ENCODE measurements around the gene CRB2.

The CRB2 gene

DNA sequence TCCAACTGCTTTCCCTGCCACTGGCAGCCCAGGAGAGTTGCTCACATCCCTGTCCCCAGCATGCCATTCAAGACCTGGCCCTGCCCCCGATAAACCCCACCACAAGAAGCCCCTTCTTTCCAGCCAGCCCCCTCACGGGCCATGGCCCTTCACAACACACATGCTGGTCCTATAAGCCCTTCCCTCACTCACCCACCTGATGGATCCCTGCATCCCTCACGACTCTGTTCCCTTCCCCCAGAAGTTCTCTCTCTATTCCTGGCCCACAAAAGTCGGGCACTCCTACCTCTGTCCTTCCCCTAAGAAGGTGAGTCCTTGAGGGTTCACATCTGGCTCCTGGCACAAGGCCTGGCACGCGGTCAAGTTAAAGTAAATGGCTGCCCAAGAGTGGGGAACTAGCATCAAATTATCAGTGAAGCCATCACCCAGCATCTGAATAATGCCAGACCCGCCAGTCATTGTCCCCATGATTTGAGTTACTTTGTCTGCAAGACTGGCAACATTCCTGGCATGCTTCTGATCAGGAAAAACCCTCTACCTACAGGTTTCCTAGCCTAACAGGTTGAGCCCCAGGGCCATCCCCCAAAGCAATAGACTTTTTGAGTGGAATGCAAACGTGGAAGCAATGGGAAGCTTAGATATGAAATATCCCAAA, 65.9 kb downstream of the CRB2 start:
- Histone ChIP-seq H3K4me3 (ENCODE audit: low read length) (no peak overlapping the region), H3K27me3 (replicated peaks; ENCODE audit: insufficient read depth, low read length) (no peaks in the 10 kb centered on the region), H3K9me2 (replicated peaks; ENCODE audit: insufficient read depth, low read length) (no peaks in the 10 kb centered on the region), H3K4me1 (ENCODE audit: low read length) (peaks cover 9% of the 10 kb centered on the region), H3K36me3 (replicated peaks; ENCODE audit: insufficient read depth, low read length) (no peaks in the 10 kb centered on the region), H2AFZ (ENCODE audit: low read length) (no peak overlapping the region), H4K20me1 (ENCODE audit: insufficient read depth, low read length) (no peaks in the 10 kb centered on the region), H3K9me3 (replicated peaks; ENCODE audit: insufficient read depth, low read length) (no peaks in the 10 kb centered on the region), H3F3A (ENCODE audit: insufficient read depth, low read length) (peaks cover 9% of the 10 kb centered on the region; the same call in 1 of the 2 replicates), H3K79me2 (ENCODE audit: low read length) (no peaks in the 10 kb centered on the region), H3K9ac (ENCODE audit: low read length) (no peak overlapping the region), H3K4me2 (ENCODE audit: low read depth, low read length) (no peak overlapping the region), H3K27ac (ENCODE audit: low read length) (no peak overlapping the region)
- TF ChIP-seq, protein P1, sequence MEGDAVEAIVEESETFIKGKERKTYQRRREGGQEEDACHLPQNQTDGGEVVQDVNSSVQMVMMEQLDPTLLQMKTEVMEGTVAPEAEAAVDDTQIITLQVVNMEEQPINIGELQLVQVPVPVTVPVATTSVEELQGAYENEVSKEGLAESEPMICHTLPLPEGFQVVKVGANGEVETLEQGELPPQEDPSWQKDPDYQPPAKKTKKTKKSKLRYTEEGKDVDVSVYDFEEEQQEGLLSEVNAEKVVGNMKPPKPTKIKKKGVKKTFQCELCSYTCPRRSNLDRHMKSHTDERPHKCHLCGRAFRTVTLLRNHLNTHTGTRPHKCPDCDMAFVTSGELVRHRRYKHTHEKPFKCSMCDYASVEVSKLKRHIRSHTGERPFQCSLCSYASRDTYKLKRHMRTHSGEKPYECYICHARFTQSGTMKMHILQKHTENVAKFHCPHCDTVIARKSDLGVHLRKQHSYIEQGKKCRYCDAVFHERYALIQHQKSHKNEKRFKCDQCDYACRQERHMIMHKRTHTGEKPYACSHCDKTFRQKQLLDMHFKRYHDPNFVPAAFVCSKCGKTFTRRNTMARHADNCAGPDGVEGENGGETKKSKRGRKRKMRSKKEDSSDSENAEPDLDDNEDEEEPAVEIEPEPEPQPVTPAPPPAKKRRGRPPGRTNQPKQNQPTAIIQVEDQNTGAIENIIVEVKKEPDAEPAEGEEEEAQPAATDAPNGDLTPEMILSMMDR (IDR thresholded peaks at IDR 0.05; ENCODE audit: low read length) = no peak
- no peak for TF ChIP-seq EZH2phosphoT487 (IDR thresholded peaks at IDR 0.05; ENCODE audit: low read length)
- TF ChIP-seq EZH2 (optimal IDR thresholded peaks at IDR 0.05; ENCODE audit: low read depth, low read length) = no peak
- DNase-seq = no peak

DNA sequence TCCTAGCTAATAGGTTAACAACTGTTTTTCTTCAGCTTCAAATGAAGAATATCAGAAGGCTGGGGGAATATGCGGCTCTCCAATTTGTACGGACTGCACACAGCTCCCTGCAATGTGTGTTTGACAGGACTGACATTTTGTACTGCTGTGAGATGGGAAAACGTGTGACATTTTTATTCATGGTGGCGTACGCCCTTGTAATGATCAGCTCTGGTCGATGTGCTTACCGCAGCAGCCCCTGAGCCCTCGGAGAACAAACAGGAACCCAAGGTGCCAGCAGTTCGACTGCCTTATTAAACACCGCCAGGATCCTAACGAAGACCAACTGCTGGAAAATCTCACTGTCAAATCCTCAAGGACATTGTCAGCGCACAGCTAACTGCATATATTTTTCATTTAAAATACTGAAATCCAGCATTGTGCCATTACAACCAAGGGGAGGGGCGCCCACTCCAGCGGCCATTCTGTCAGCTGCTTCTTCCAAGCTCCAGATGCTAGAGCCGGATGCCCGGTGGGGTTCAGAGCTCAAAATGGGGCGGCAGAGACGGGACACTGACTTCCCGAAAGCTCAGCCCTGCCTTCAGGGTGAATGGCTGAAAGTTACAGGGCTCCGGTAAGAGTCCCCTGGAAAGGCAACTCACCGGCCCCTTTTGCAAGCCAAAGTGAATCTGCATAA, 66.8 kb downstream of the CRB2 start:
- no peaks in the 10 kb centered on the region for H3K79me2 ChIP-seq (ENCODE audit: low read length)
- H3K27me3 ChIP-seq (replicated peaks; ENCODE audit: insufficient read depth, low read length) = no peaks in the 10 kb centered on the region
- peaks cover 9% of the 10 kb centered on the region; the same call in 1 of the 2 replicates for H3F3A ChIP-seq (ENCODE audit: insufficient read depth, low read length)
- no peak for DNase-seq
- no peak overlapping the region for H3K27ac ChIP-seq (ENCODE audit: low read length)
- H3K36me3 ChIP-seq (replicated peaks; ENCODE audit: insufficient read depth, low read length) = no peaks in the 10 kb centered on the region
- TF ChIP-seq EZH2 (optimal IDR thresholded peaks at IDR 0.05; ENCODE audit: low read depth, low read length) (no peak), EZH2phosphoT487 (IDR thresholded peaks at IDR 0.05; ENCODE audit: low read length) (no peak)
- TF ChIP-seq, protein P1 (IDR thresholded peaks at IDR 0.05; ENCODE audit: low read length) = no peak
- H3K9me2 ChIP-seq (replicated peaks; ENCODE audit: insufficient read depth, low read length) = no peaks in the 10 kb centered on the region
- H3K4me1 ChIP-seq (ENCODE audit: low read length) = peaks cover 17% of the 10 kb centered on the region
- no peak overlapping the region for H3K4me3 ChIP-seq (ENCODE audit: low read length)
- H3K9ac ChIP-seq (ENCODE audit: low read length) = no peak overlapping the region
- no peaks in the 10 kb centered on the region for H4K20me1 ChIP-seq (ENCODE audit: insufficient read depth, low read length)
- no peak overlapping the region for H3K4me2 ChIP-seq (ENCODE audit: low read depth, low read length)
- no peaks in the 10 kb centered on the region for H3K9me3 ChIP-seq (replicated peaks; ENCODE audit: insufficient read depth, low read length)
- no peak overlapping the region for H2AFZ ChIP-seq (ENCODE audit: low read length)

DNA sequence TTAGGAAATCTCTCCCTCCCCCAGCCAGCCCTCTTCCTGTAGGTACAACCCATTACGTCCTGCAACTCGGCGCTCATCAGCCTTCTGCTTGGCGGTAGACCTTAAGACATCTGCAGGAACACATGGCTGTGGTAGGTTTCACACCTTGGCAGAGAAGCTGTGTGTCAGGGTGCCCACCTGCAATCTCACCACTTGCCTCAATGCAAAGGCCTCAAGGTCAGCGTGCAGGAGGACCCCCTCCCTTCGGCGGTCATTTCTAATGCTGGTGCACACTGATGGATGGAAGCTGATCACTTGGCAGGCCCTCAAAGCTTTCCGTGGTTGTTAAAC, 67.3 kb downstream of the CRB2 start:
- no peak for DNase-seq
- no peaks in the 10 kb centered on the region for H4K20me1 ChIP-seq (ENCODE audit: insufficient read depth, low read length)
- no peaks in the 10 kb centered on the region for H3K79me2 ChIP-seq (ENCODE audit: low read length)
- H3K4me2 ChIP-seq (ENCODE audit: low read depth, low read length) = no peak overlapping the region
- H3K9me2 ChIP-seq (replicated peaks; ENCODE audit: insufficient read depth, low read length) = no peaks in the 10 kb centered on the region
- no peak overlapping the region for H3K27ac ChIP-seq (ENCODE audit: low read length)
- H3K36me3 ChIP-seq (replicated peaks; ENCODE audit: insufficient read depth, low read length) = no peaks in the 10 kb centered on the region
- TF ChIP-seq EZH2phosphoT487 (IDR thresholded peaks at IDR 0.05; ENCODE audit: low read length) (no peak), EZH2 (optimal IDR thresholded peaks at IDR 0.05; ENCODE audit: low read depth, low read length) (no peak)
- TF ChIP-seq, protein P1 (IDR thresholded peaks at IDR 0.05; ENCODE audit: low read length) = no peak
- peaks cover 9% of the 10 kb centered on the region; the same call in 1 of the 2 replicates for H3F3A ChIP-seq (ENCODE audit: insufficient read depth, low read length)
- no peak overlapping the region for H3K9ac ChIP-seq (ENCODE audit: low read length)
- H3K4me3 ChIP-seq (ENCODE audit: low read length) = no peak overlapping the region
- peaks cover 18% of the 10 kb centered on the region for H3K4me1 ChIP-seq (ENCODE audit: low read length)
- H3K9me3 ChIP-seq (replicated peaks; ENCODE audit: insufficient read depth, low read length) = no peaks in the 10 kb centered on the region
- no peaks in the 10 kb centered on the region for H3K27me3 ChIP-seq (replicated peaks; ENCODE audit: insufficient read depth, low read length)
- H2AFZ ChIP-seq (ENCODE audit: low read length) = no peak overlapping the region

Data from MM.1S (cell line).